Gastrocnemius medialis (tissue), 4 donors: ENCODE data around the gene FNDC5. TPM values are rescaled to one million over a fixed set of nuclear protein-coding genes. Genes with fewer than 3 reads are reported as not detected.

Experiments
- ATAC-seq, 2 donors: fragments of 150-250 bp; one replicate each; pipeline ENCODE4 v1.9.1; 2016
- DNase-seq, 2 donors: peaks; one replicate each; pipeline ENCODE4 v3.0.0-alpha.2; 2019
- H3K27ac ChIP-seq, 4 donors: fragments of 200-600 bp; sonication (generic); 1 replicate in 1 of 4; 2 replicates in 3 of 4; pipeline ENCODE4 v1.5.1; 2016 to 2018; ENCODE audit warnings: mild to moderate bottlenecking in 2 of 4, moderate library complexity in 1 of 4
- H3K27me3 ChIP-seq, 3 donors: fragments of 200-600 bp; sonication (generic) in 2 of 3; 1 replicate in 1 of 3; 2 replicates in 2 of 3; pipeline versions ENCODE4 v1.5.1 to v1.6.0; 2016 to 2019; ENCODE audit warnings: mild to moderate bottlenecking in 1 of 3, moderate library complexity in 1 of 3
- H3K36me3 ChIP-seq, 2 donors: fragments of 200-600 bp; sonication (generic) in 1 of 2; one replicate each; pipeline ENCODE4 v1.5.1; 2017 to 2018
- H3K4me1 ChIP-seq, 2 donors: fragments of 200-600 bp; sonication (generic) in 1 of 2; one replicate each; pipeline ENCODE4 v1.5.1; 2016 to 2017; ENCODE audit warnings: mild to moderate bottlenecking in 2 of 2
- H3K4me3 ChIP-seq, 4 donors: fragments of 200-600 bp; sonication (generic) in 3 of 4; 1 replicate in 1 of 4; 2 replicates in 3 of 4; pipeline ENCODE4 v1.5.1; 2016 to 2019; ENCODE audit warnings: mild to moderate bottlenecking in 2 of 4
- H3K9me3 ChIP-seq, 3 donors: fragments of 200-600 bp; sonication (generic) in 2 of 3; 1 replicate in 1 of 3; 2 replicates in 2 of 3; pipeline ENCODE4 v1.5.1; 2016 to 2019
- POLR2A ChIP-seq, 2 donors: fragments of 450-650 bp; IDR thresholded peaks; one replicate each; pipeline ENCODE4 v1.6.1; 2017; ENCODE audit warnings: antibody characterized with exemption in 2 of 2, mild to moderate bottlenecking in 2 of 2, moderate library complexity in 2 of 2
- in situ Hi-C, 4 donors: fragments of 200-750 bp; cut with MboI; loops; one replicate each; pipeline versions ENCODE4 v1.15.0 to v1.8.0; 2017; ENCODE audit warnings: low sequenced_read_pairs in 4 of 4
- intact Hi-C: fragments of 100-400 bp; cut with DNase I; formaldehyde crosslinking; loops from one replicate; pipeline ENCODE4 v1.15.1; 2023; ENCODE audit warnings: low total_unique reads
- total RNA-seq, 4 donors: library from RNA; depleted of rRNA; stranded (reverse); fragments of >200 nt; gene quantifications; one replicate each; pipeline versions ENCODE4 v1.1.0 to v1.2.3, GENCODE V29; 2016
- TF ChIP-seq, protein P1 (sequence below), 5 experiments: fragments of 450-650 bp in 3 of 5; fragments of 200-600 bp in 2 of 5; sonication (generic) in 2 of 5; IDR thresholded peaks in 4 of 5; conservative IDR thresholded peaks in 1 of 5; 1 replicate in 4 of 5; 2 replicates in 1 of 5; pipeline ENCODE4 v1.5.1; 2016 to 2019; ENCODE audit warnings: antibody characterized with exemption in 5 of 5, mild to moderate bottlenecking in 3 of 5, moderate library complexity in 3 of 5

Gene FNDC5
- total RNA-seq, 4 donors from 2014 or later = 39.6 to 274 (median 114) TPM

DNA sequence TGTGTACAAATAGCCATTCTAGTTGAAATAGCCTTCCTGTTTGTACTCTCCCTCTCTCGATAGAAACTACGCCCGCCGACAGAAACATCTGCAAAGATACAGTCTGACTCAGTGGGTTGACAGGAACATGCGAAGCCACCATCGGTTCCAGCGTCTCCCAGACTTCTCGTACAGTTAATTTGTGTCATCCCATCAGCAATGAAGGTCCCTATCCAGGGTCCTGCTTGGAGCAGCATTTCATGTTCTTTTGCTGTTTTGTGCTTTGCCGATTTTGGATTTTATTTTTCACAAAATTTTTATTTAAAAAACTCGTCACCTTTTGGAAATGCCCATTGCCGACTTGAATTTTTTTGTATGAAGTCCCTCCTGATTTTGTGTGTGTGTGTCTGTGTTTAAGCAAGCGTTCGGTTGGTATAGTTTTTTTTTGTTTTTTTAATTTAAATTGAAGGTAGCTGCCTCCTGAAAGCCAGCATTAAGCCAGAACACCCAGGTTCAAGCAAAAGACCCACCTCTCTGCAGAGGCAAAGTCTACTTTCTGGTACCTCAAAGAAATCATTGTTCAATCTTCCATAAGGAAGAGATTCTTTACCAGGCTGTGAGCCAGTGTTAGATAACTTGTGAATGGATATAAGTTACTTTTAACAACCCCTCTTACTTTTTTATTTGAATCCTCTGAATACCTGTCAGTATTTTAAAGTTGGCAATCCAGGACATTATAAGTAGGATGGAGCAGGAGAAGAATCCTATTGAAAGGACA is 14.7 kb downstream of the FNDC5 start:
- Histone ChIP-seq H3K27ac (no peak overlapping the region), H3K36me3 (peaks cover 0 to 34% of the 10 kb centered on the region in 2 donors), H3K9me3 (no peaks in the 10 kb centered on the region), H3K4me3 (no peak overlapping the region), H3K27me3 (no peaks in the 10 kb centered on the region), H3K4me1 (peaks cover 11 to 32% of the 10 kb centered on the region in 2 donors)
- in situ Hi-C loops = no loop called here
- DNase-seq (no peak), ATAC-seq (no peak)
- TF ChIP-seq, protein P1, sequence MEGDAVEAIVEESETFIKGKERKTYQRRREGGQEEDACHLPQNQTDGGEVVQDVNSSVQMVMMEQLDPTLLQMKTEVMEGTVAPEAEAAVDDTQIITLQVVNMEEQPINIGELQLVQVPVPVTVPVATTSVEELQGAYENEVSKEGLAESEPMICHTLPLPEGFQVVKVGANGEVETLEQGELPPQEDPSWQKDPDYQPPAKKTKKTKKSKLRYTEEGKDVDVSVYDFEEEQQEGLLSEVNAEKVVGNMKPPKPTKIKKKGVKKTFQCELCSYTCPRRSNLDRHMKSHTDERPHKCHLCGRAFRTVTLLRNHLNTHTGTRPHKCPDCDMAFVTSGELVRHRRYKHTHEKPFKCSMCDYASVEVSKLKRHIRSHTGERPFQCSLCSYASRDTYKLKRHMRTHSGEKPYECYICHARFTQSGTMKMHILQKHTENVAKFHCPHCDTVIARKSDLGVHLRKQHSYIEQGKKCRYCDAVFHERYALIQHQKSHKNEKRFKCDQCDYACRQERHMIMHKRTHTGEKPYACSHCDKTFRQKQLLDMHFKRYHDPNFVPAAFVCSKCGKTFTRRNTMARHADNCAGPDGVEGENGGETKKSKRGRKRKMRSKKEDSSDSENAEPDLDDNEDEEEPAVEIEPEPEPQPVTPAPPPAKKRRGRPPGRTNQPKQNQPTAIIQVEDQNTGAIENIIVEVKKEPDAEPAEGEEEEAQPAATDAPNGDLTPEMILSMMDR (IDR thresholded peaks at IDR 0.05 in 4 of 5, conservative IDR thresholded peaks at IDR 0.05 in 1 of 5) = no peak
- no peak for TF ChIP-seq POLR2A (IDR thresholded peaks at IDR 0.05)
- intact Hi-C loops = no loop called here

DNA sequence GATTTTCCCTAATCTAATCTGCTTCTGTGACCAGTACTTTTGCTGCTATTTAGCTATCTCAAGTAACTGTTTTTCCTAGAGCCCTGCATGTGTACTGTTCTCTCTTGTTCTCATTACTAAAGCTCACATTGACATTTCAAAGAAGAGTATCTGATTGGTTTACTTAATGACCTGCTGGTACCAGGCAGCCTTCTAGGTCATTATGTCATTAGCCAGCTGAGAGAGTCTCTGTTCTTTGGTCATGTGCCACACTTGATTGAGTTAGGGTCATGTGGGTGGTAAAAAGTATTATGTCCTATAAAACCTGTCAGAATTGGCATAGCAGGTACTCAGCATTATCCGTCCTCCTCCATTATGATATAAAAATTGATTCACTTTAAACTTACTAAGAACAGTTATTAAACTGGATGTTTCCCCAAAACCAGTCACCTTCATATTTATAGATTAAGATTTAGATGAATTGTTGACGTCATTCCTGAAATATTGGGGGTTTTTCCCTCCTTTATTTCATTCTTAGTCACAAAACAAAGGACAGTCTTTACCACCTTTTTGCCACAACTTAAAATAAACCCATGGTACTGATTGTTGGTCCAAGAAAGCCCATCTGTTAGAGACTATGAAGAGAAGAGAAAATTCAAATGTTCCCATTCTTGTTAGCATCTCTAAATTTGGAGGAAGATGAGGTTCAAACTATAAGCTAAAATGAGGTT is 22.2 kb downstream of the FNDC5 start:
- Histone ChIP-seq H3K36me3 (peaks cover 0 to 24% of the 10 kb centered on the region in 2 donors), H3K4me1 (no peaks in the 10 kb centered on the region), H3K27ac (no peak overlapping the region), H3K27me3 (no peaks in the 10 kb centered on the region), H3K9me3 (no peaks in the 10 kb centered on the region), H3K4me3 (no peak overlapping the region)
- in situ Hi-C loops = no loop called here
- ATAC-seq (no peak), DNase-seq (no peak)
- intact Hi-C loops = no loop called here
- TF ChIP-seq, protein P1 (IDR thresholded peaks at IDR 0.05 in 4 of 5, conservative IDR thresholded peaks at IDR 0.05 in 1 of 5) = no peak

DNA sequence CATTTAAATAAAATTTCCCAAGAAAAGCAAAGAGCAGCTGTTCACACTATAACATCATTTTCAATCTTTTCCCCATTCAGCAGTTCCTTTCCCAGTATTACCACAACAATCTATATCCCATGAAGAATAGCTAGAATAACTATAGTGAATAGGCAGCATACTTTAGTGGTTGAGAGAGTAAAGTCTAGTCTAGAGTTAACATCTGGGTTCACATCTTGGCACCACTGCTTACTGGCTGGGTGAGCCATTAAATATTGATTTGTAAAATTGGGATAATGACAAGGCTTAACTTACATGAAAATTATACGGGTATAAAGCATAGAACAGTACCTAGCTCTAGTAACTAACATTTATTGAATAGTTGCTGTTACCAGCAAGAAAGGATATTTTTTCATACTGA is 38.8 kb downstream of the FNDC5 start:
- Histone ChIP-seq H3K4me3 (no peak overlapping the region), H3K4me1 (no peaks in the 10 kb centered on the region), H3K36me3 (peaks cover 0 to 96% of the 10 kb centered on the region in 2 donors), H3K27me3 (no peaks in the 10 kb centered on the region), H3K9me3 (no peaks in the 10 kb centered on the region), H3K27ac (no peak overlapping the region)
- intact Hi-C loops (no loop called here), in situ Hi-C loops (no loop called here)
- DNase-seq (no peak), ATAC-seq (no peak)
- TF ChIP-seq, protein P1 (IDR thresholded peaks at IDR 0.05 in 4 of 5, conservative IDR thresholded peaks at IDR 0.05 in 1 of 5) = no peak
- TF ChIP-seq POLR2A (IDR thresholded peaks at IDR 0.05) = no peak

DNA sequence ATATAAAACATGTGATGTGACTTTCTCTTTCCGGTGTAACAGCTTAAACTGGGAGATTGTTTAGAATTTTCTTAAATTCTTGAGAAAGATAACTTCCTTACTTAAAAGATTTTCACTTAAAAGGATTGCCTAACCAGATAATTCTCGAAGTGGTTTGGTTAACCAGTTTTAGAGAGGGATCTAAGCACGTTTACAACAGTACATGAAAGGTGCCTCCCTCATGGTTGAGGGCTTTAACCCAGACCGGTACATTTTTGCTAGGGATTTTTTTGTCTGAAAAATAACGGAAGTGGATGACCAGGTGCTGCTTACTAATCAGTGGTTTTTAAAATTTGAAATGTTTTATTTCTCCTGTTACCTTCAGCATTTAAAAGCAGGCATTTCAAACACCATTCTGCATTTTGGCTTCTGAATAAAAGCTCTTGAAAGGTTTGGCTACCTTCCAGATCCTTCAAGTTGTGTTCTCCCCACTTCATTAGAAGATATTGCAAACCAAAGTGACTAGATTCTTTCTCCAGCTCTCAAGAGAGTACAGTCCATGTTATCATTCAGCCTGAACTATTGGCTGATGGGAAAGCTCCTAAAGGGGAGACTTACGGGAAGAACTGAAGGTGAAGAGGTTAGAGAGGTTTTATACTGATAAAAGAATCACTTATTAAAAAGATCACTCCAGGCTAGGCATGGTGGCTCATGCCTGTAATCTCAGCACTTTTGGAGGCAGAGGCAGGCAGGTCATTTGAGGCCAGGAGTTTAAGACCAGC is 40.4 kb downstream of the FNDC5 start:
- no peak for DNase-seq
- no peaks in the 10 kb centered on the region for H3K9me3 ChIP-seq
- H3K4me1 ChIP-seq = no peaks in the 10 kb centered on the region
- ATAC-seq = no peak
- in situ Hi-C loops = no loop called here
- TF ChIP-seq, protein P1 (IDR thresholded peaks at IDR 0.05 in 4 of 5, conservative IDR thresholded peaks at IDR 0.05 in 1 of 5) = no peak
- TF ChIP-seq POLR2A (IDR thresholded peaks at IDR 0.05) = no peak
- no peak overlapping the region for H3K4me3 ChIP-seq
- H3K27ac ChIP-seq = no peak overlapping the region
- H3K36me3 ChIP-seq = peaks cover 0 to 98% of the 10 kb centered on the region in 2 donors
- H3K27me3 ChIP-seq = no peaks in the 10 kb centered on the region
- intact Hi-C loops = no loop called here
